ENCODE data around the gene WFIKKN2.

- TF ChIP-seq CTCF (IDR thresholded peaks at IDR 0.05 in 2 of 3, conservative IDR thresholded peaks at IDR 0.05 in 1 of 3; ENCODE audit: borderline replicate concordance in 1 of 3, insufficient read depth in 1 of 3, low read depth in 2 of 3, low read length in 2 of 3) (no peak), POLR2AphosphoS5 (IDR thresholded peaks at IDR 0.05; ENCODE audit: low read depth, low read length) (no peak; the same call in 1 of the 2 replicates), SP1 (IDR thresholded peaks at IDR 0.05; ENCODE audit: low read depth) (no peak), POLR2A (IDR thresholded peaks at IDR 0.05; ENCODE audit: borderline replicate concordance, extremely low read depth, insufficient read depth, insufficient read length) (no peak), EZH2phosphoT487 (IDR thresholded peaks at IDR 0.05; ENCODE audit: borderline replicate concordance) (no peak), SIN3A (IDR thresholded peaks at IDR 0.05; ENCODE audit: low read depth) (0 out of 2 replicates have a peak, but pooled peaks have one; percentile 14), ZFX (IDR thresholded peaks at IDR 0.05) (no peak), REST (IDR thresholded peaks at IDR 0.05; ENCODE audit: low read depth) (no peak), FOSL1 (IDR thresholded peaks at IDR 0.05; ENCODE audit: low read depth) (no peak), EZH2 (IDR thresholded peaks at IDR 0.05) (no peak), CEBPB (IDR thresholded peaks at IDR 0.05; ENCODE audit: low read depth) (no peak), RAD21 (IDR thresholded peaks at IDR 0.05; ENCODE audit: low read depth) (no peak), SRF (IDR thresholded peaks at IDR 0.05; ENCODE audit: low read depth) (no peak), EGR1 (IDR thresholded peaks at IDR 0.05; ENCODE audit: low read depth) (no peak)
These were observed 25.9 kb downstream of the WFIKKN2 start for GRCh38 chr17:50861334-50861676.
